ENCODE data around the gene RNF215.

The RNF215 gene

DNA sequence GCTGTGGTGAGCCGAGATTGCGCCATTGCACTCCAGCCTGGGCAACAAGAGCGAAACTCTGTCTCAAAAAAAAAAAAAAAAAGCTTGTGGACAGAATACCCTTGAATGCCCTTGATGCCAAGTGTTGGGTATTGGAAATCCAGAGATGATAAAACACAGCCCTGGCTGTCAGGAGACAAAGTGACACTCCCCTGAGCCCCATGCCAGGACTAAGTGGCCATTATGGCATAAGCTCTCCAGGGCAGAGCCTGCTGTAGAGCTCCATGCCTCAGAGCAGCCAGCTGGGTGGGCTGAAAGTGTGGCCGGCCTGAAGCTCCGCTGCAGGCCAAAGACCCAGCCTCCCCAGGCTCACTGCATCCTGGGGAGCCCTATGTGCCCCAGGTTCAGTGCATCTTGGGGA, 4.9 kb downstream of the RNF215 start:
- Histone ChIP-seq H3K79me2 (ENCODE audit: low read length) (no peaks in the 10 kb centered on the region), H3K4me3 (ENCODE audit: low read length) (no peak overlapping the region), H3K9ac (ENCODE audit: low read length) (no peak overlapping the region), H3K27ac (ENCODE audit: low read length) (no peak overlapping the region), H2AFZ (ENCODE audit: low read length) (no peak overlapping the region), H4K20me1 (ENCODE audit: insufficient read depth, low read length) (no peaks in the 10 kb centered on the region), H3F3A (ENCODE audit: insufficient read depth, low read length) (no peaks in the 10 kb centered on the region), H3K4me1 (ENCODE audit: low read length) (0 out of 2 replicates have a peak, but pooled peaks cover 7% of the 10 kb centered on the region), H3K9me2 (replicated peaks; ENCODE audit: insufficient read depth, low read length) (no peaks in the 10 kb centered on the region), H3K9me3 (replicated peaks; ENCODE audit: insufficient read depth, low read length) (no peaks in the 10 kb centered on the region), H3K4me2 (ENCODE audit: low read depth, low read length) (no peak overlapping the region), H3K36me3 (replicated peaks; ENCODE audit: insufficient read depth, low read length) (no peaks in the 10 kb centered on the region), H3K27me3 (replicated peaks; ENCODE audit: insufficient read depth, low read length) (no peaks in the 10 kb centered on the region)
- no peak for DNase-seq
- TF ChIP-seq EZH2phosphoT487 (IDR thresholded peaks at IDR 0.05; ENCODE audit: low read length): no peak
- TF ChIP-seq, protein P1, sequence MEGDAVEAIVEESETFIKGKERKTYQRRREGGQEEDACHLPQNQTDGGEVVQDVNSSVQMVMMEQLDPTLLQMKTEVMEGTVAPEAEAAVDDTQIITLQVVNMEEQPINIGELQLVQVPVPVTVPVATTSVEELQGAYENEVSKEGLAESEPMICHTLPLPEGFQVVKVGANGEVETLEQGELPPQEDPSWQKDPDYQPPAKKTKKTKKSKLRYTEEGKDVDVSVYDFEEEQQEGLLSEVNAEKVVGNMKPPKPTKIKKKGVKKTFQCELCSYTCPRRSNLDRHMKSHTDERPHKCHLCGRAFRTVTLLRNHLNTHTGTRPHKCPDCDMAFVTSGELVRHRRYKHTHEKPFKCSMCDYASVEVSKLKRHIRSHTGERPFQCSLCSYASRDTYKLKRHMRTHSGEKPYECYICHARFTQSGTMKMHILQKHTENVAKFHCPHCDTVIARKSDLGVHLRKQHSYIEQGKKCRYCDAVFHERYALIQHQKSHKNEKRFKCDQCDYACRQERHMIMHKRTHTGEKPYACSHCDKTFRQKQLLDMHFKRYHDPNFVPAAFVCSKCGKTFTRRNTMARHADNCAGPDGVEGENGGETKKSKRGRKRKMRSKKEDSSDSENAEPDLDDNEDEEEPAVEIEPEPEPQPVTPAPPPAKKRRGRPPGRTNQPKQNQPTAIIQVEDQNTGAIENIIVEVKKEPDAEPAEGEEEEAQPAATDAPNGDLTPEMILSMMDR (IDR thresholded peaks at IDR 0.05; ENCODE audit: low read length): no peak
- no peak for TF ChIP-seq EZH2 (optimal IDR thresholded peaks at IDR 0.05; ENCODE audit: low read depth, low read length)

GRCh38 chr22:30381264-30381663, 5.9 kb downstream of the RNF215 start:
- no peak overlapping the region for H3K4me2 ChIP-seq (ENCODE audit: low read depth, low read length)
- no peak for DNase-seq
- TF ChIP-seq EZH2 (optimal IDR thresholded peaks at IDR 0.05; ENCODE audit: low read depth, low read length) (no peak), EZH2phosphoT487 (IDR thresholded peaks at IDR 0.05; ENCODE audit: low read length) (no peak)
- TF ChIP-seq, protein P1 (IDR thresholded peaks at IDR 0.05; ENCODE audit: low read length): no peak
- no peak overlapping the region for H3K9ac ChIP-seq (ENCODE audit: low read length)
- no peaks in the 10 kb centered on the region for H3K9me2 ChIP-seq (replicated peaks; ENCODE audit: insufficient read depth, low read length)
- no peaks in the 10 kb centered on the region for H3K9me3 ChIP-seq (replicated peaks; ENCODE audit: insufficient read depth, low read length)
- no peak overlapping the region for H3K4me3 ChIP-seq (ENCODE audit: low read length)
- H3K27ac ChIP-seq (ENCODE audit: low read length): no peak overlapping the region
- H3K27me3 ChIP-seq (replicated peaks; ENCODE audit: insufficient read depth, low read length): no peaks in the 10 kb centered on the region
- H3K79me2 ChIP-seq (ENCODE audit: low read length): no peaks in the 10 kb centered on the region
- H3K4me1 ChIP-seq (ENCODE audit: low read length): 0 out of 2 replicates have a peak, but pooled peaks cover under 1% of the 10 kb centered on the region
- H3K36me3 ChIP-seq (replicated peaks; ENCODE audit: insufficient read depth, low read length): no peaks in the 10 kb centered on the region
- H2AFZ ChIP-seq (ENCODE audit: low read length): no peak overlapping the region
- no peaks in the 10 kb centered on the region for H4K20me1 ChIP-seq (ENCODE audit: insufficient read depth, low read length)
- no peaks in the 10 kb centered on the region for H3F3A ChIP-seq (ENCODE audit: insufficient read depth, low read length)

DNA sequence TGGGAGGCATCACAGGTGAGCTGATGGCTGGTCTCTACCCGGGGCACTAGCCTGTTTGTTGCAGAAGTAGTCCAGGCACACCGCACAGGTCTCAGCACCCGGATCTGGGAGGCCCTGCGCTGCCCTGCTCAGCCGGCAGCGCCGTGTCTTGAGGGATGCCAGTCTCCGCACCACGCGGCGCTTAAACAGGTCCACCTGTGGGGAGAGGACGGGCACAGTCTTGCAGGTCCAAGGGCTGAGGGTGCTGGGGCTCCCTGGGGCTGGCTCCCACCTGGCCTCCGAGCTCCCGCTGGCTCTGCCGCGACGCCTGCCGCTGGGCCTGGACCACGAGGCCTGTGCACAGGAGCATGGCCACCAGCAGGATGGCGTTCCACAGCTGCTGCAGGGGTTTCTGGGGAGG, 7.2 kb downstream of the RNF215 start:
- Histone ChIP-seq H3K9me2 (replicated peaks; ENCODE audit: insufficient read depth, low read length) (no peaks in the 10 kb centered on the region), H3K9me3 (replicated peaks; ENCODE audit: insufficient read depth, low read length) (no peaks in the 10 kb centered on the region), H3K4me1 (ENCODE audit: low read length) (no peaks in the 10 kb centered on the region), H3K4me2 (ENCODE audit: low read depth, low read length) (no peak overlapping the region), H4K20me1 (ENCODE audit: insufficient read depth, low read length) (no peaks in the 10 kb centered on the region), H3K4me3 (ENCODE audit: low read length) (no peak overlapping the region), H3K79me2 (ENCODE audit: low read length) (no peaks in the 10 kb centered on the region), H2AFZ (ENCODE audit: low read length) (no peak overlapping the region), H3K36me3 (replicated peaks; ENCODE audit: insufficient read depth, low read length) (no peaks in the 10 kb centered on the region), H3K27me3 (replicated peaks; ENCODE audit: insufficient read depth, low read length) (no peaks in the 10 kb centered on the region), H3K9ac (ENCODE audit: low read length) (no peak overlapping the region), H3F3A (ENCODE audit: insufficient read depth, low read length) (no peaks in the 10 kb centered on the region), H3K27ac (ENCODE audit: low read length) (no peak overlapping the region)
- no peak for DNase-seq
- no peak for TF ChIP-seq EZH2phosphoT487 (IDR thresholded peaks at IDR 0.05; ENCODE audit: low read length)
- TF ChIP-seq, protein P1 (IDR thresholded peaks at IDR 0.05; ENCODE audit: low read length): no peak
- no peak for TF ChIP-seq EZH2 (optimal IDR thresholded peaks at IDR 0.05; ENCODE audit: low read depth, low read length)
